ENCODE measurements around the gene RABGAP1L.
"Not testable (repeated sequence)": the region's sequence is repeated elsewhere in the genome, so short reads cannot be mapped to it uniquely, and the experiment has no call there.

The RABGAP1L gene

DNA sequence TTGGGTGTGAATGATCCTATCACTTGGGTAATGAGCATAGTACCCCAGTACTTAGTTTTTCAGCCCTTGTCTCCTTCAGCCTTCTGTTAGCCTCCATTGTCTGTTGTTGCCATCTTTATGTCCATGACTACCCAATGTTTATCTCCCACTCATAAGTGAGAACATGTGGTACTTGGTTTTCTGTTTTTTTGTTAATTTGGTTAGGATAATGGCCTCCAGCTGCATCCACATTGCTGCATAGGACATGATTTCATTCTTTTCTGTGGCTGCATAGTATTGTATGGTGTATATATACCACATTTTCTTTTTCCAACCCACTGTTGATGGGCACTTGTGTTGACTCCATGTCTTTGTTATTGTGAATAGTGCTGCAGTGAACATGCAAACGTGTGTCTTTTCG lies 248.8 kb downstream of the RABGAP1L start:
- H3K36me3 Mint-ChIP-seq (ENCODE audit: low read depth): no peaks in the 10 kb centered on the region

DNA sequence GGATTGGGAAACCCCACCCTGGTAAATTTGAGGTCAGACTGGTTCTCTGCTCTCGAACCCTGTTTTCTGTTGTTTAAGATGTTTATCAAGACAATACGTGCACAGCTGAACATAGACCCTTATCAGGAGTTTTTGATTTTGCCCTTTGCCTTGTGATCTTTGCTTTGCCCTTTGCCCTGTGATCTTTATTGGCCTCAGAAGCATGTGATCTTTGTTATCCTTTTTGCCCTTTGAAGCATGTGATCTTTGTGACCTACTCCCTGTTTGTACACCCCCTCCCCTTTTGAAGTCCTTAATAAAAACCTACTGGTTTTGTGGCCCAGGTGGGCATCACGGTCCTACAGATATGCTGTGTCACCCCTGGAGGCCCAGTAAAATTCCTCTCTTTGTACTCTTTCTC lies 250.5 kb downstream of the RABGAP1L start:
- H3K27me3 Mint-ChIP-seq (ENCODE audit: low read depth); H3K4me1 Mint-ChIP-seq; H3K4me3 Mint-ChIP-seq; H3K36me3 Mint-ChIP-seq (ENCODE audit: low read depth); H3K27ac Mint-ChIP-seq; H3K9me3 Mint-ChIP-seq: not testable (repeated sequence)

More for the DNA sequence above, 248.8 kb downstream of the RABGAP1L start:
- H3K4me1 Mint-ChIP-seq: no peaks in the 10 kb centered on the region
- no peaks in the 10 kb centered on the region for H3K27me3 Mint-ChIP-seq (ENCODE audit: low read depth)
- H3K4me3 Mint-ChIP-seq: no peak overlapping the region
- no peak overlapping the region for H3K27ac Mint-ChIP-seq
- peaks cover 7% of the 10 kb centered on the region for H3K9me3 Mint-ChIP-seq
- TF ChIP-seq, protein P1, sequence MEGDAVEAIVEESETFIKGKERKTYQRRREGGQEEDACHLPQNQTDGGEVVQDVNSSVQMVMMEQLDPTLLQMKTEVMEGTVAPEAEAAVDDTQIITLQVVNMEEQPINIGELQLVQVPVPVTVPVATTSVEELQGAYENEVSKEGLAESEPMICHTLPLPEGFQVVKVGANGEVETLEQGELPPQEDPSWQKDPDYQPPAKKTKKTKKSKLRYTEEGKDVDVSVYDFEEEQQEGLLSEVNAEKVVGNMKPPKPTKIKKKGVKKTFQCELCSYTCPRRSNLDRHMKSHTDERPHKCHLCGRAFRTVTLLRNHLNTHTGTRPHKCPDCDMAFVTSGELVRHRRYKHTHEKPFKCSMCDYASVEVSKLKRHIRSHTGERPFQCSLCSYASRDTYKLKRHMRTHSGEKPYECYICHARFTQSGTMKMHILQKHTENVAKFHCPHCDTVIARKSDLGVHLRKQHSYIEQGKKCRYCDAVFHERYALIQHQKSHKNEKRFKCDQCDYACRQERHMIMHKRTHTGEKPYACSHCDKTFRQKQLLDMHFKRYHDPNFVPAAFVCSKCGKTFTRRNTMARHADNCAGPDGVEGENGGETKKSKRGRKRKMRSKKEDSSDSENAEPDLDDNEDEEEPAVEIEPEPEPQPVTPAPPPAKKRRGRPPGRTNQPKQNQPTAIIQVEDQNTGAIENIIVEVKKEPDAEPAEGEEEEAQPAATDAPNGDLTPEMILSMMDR (IDR thresholded peaks at IDR 0.05; ENCODE audit: unreplicated experiment in 3 of 3): no peak

DNA sequence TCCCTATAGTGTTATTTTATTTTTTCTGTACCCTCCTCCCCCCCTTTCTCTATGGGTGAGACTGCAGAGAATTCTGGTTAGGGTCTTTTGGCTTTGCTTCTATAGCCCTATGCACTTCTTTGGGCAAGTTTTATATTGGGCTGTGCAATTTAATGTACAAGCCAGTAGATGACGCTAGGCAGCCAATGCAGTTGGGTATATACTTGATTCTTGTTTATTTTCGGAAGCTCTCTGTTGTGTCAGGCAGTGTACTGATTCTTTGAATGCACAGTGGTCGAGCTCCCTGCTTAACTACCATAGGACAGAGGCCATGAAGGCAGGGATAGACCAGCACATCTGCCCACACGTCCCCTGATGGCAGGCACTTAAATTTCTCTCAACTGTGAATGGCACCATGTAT lies 254.3 kb downstream of the RABGAP1L start:
- Mint-ChIP-seq H3K4me1 (no peaks in the 10 kb centered on the region), H3K27ac (no peak overlapping the region), H3K9me3 (peaks cover 7% of the 10 kb centered on the region), H3K36me3 (ENCODE audit: low read depth) (no peaks in the 10 kb centered on the region), H3K27me3 (ENCODE audit: low read depth) (no peaks in the 10 kb centered on the region), H3K4me3 (no peak overlapping the region)
- TF ChIP-seq, protein P1 (IDR thresholded peaks at IDR 0.05; ENCODE audit: unreplicated experiment in 3 of 3): no peak

DNA sequence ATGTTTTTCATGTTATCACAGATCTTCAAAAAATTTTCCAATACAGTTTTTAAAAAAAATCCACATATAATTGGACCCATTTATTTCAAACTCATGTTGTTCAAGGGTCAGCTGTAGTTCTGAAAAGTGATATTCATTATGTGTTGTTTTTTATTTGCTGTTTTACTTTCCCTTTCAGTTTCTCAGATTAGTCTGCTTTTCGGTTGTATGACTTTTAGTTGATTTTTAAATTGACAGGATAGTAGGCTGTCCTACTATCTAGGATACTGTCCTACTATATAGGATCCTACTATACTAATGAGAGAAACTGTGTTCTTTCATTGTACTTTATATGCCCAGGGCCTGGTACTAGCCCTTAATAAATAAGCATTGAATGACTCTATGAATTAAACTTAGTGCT lies 254.9 kb downstream of the RABGAP1L start:
- H3K4me3 Mint-ChIP-seq: no peak overlapping the region

DNA sequence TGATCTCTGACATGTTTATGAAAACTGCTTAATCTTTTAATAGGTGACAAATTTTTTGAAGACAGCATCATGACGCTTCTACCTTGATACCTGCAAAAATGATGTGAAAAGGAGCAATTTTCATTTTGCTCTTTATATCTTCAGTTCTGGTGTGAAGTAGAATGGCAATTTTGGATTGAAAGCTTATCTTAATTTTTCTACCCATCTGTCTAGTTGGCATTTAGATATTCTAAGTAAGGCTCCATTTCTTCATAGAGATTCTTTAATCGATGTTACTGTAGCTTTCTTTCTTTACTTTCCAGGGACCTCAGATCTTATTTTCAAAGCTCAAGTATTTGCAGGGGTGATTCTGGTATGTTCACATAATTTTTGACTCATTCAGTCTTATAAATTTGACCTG lies 256.2 kb downstream of the RABGAP1L start:
- H3K36me3 Mint-ChIP-seq (ENCODE audit: low read depth): no peaks in the 10 kb centered on the region
- H3K27ac Mint-ChIP-seq: no peak overlapping the region
- TF ChIP-seq, protein P1 (IDR thresholded peaks at IDR 0.05; ENCODE audit: unreplicated experiment in 3 of 3): no peak
- H3K9me3 Mint-ChIP-seq: peaks cover 7% of the 10 kb centered on the region
- H3K4me1 Mint-ChIP-seq: no peaks in the 10 kb centered on the region
- no peak overlapping the region for H3K4me3 Mint-ChIP-seq
- no peaks in the 10 kb centered on the region for H3K27me3 Mint-ChIP-seq (ENCODE audit: low read depth)

More for the DNA sequence above, 254.9 kb downstream of the RABGAP1L start:
- TF ChIP-seq, protein P1 (IDR thresholded peaks at IDR 0.05; ENCODE audit: unreplicated experiment in 3 of 3): no peak
- H3K4me1 Mint-ChIP-seq: no peaks in the 10 kb centered on the region
- no peaks in the 10 kb centered on the region for H3K36me3 Mint-ChIP-seq (ENCODE audit: low read depth)
- H3K27ac Mint-ChIP-seq: no peak overlapping the region
- H3K9me3 Mint-ChIP-seq: peaks cover 7% of the 10 kb centered on the region
- no peaks in the 10 kb centered on the region for H3K27me3 Mint-ChIP-seq (ENCODE audit: low read depth)

DNA sequence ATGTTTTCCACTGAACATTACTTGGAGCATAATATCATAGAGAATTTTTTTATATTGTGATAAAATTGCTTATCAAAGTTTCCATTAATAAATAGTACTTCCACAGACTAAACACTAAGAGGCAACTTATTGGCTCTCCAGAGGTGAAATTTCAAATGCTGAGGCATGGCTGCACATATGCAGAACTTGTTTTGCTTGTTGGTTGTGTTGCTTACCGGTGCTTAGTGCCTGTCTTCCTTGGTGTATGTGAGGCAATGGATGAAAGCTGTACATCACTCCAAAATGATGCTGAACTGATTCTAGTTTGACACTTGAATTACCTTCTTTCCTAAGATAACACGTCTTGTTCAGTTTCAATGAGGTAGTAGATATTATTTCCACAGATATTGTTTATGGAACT lies 258.6 kb downstream of the RABGAP1L start:
- Mint-ChIP-seq H3K27ac (no peak overlapping the region), H3K36me3 (ENCODE audit: low read depth) (no peaks in the 10 kb centered on the region), H3K4me1 (no peaks in the 10 kb centered on the region), H3K27me3 (ENCODE audit: low read depth) (no peaks in the 10 kb centered on the region), H3K9me3 (no peaks in the 10 kb centered on the region), H3K4me3 (no peak overlapping the region)
- TF ChIP-seq, protein P1 (IDR thresholded peaks at IDR 0.05; ENCODE audit: unreplicated experiment in 3 of 3): no peak
